Kidney epithelial cell (primary cell): Measurements from ENCODE around the gene PML. TPM values are rescaled to one million over a fixed set of nuclear protein-coding genes. Genes with fewer than 3 reads are reported as not detected.
A peak's percentile ranks its signal among the peaks of the same experiment; 100 is the strongest.

ENCODE experiments used
- DNase-seq: peaks from one replicate; pipeline ENCODE4 v3.0.0-alpha.2; 2010; ENCODE audit warnings: low read depth
- H3K27me3 ChIP-seq: 2 replicates; pipeline ENCODE4 v1.6.0; 2011; ENCODE audit warnings: low read length; ENCODE audit not compliant: control insufficient read depth, insufficient read depth
- H3K36me3 ChIP-seq: 2 replicates; pipeline ENCODE4 v1.5.1; 2011; ENCODE audit warnings: low read length; ENCODE audit not compliant: control insufficient read depth, insufficient read depth
- H3K4me3 ChIP-seq: 2 replicates; pipeline ENCODE4 v1.5.1; 2011; ENCODE audit warnings: low read depth, mild to moderate bottlenecking, control low read depth, low read length
- total RNA-seq: library from RNA; depleted of rRNA; stranded (reverse); fragments of >200 nt; gene quantifications from 2 replicates; pipeline ENCODE4 v1.2.3, GENCODE V29; 2015
- TF ChIP-seq, protein P1 (sequence below): IDR thresholded peaks from 2 replicates; pipeline ENCODE4 v1.5.1; 2011; ENCODE audit warnings: mild to moderate bottlenecking, moderate library complexity, low read length, control low read depth, inconsistent platforms; ENCODE audit not compliant: insufficient read depth, poor library complexity, severe bottlenecking

The PML gene
- total RNA-seq, 1 donor from 2014 or later = 94.1 TPM

- no peak overlapping the region for H3K4me3 ChIP-seq
- TF ChIP-seq, protein P1, sequence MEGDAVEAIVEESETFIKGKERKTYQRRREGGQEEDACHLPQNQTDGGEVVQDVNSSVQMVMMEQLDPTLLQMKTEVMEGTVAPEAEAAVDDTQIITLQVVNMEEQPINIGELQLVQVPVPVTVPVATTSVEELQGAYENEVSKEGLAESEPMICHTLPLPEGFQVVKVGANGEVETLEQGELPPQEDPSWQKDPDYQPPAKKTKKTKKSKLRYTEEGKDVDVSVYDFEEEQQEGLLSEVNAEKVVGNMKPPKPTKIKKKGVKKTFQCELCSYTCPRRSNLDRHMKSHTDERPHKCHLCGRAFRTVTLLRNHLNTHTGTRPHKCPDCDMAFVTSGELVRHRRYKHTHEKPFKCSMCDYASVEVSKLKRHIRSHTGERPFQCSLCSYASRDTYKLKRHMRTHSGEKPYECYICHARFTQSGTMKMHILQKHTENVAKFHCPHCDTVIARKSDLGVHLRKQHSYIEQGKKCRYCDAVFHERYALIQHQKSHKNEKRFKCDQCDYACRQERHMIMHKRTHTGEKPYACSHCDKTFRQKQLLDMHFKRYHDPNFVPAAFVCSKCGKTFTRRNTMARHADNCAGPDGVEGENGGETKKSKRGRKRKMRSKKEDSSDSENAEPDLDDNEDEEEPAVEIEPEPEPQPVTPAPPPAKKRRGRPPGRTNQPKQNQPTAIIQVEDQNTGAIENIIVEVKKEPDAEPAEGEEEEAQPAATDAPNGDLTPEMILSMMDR = no peak
- DNase-seq = no peak
- H3K36me3 ChIP-seq = no peaks in the 10 kb centered on the region
- H3K27me3 ChIP-seq = no peaks in the 10 kb centered on the region
Observed at GRCh38 chr15:73962433-73962832, 32.1 kb upstream of the PML start.

GRCh38 chr15:73964736-73965093, 29.8 kb upstream of the PML start:
- DNase-seq = no peak
- Histone ChIP-seq H3K27me3 (no peaks in the 10 kb centered on the region), H3K36me3 (no peaks in the 10 kb centered on the region), H3K4me3 (no peak overlapping the region)
- TF ChIP-seq, protein P1 = peak; percentile 99

GRCh38 chr15:73965094-73965757, 29.3 kb upstream of the PML start:
- no peak for DNase-seq
- Histone ChIP-seq H3K4me3 (no peak overlapping the region), H3K36me3 (no peaks in the 10 kb centered on the region), H3K27me3 (no peaks in the 10 kb centered on the region)
- TF ChIP-seq, protein P1 = no peak

- TF ChIP-seq, protein P1 = no peak
- no peaks in the 10 kb centered on the region for H3K36me3 ChIP-seq
- DNase-seq = no peak
- H3K27me3 ChIP-seq = no peaks in the 10 kb centered on the region
- no peak overlapping the region for H3K4me3 ChIP-seq
Observed at GRCh38 chr15:73965758-73966113, 28.8 kb upstream of the PML start.

- no peak for DNase-seq
- H3K36me3 ChIP-seq = no peaks in the 10 kb centered on the region
- no peak overlapping the region for H3K4me3 ChIP-seq
- H3K27me3 ChIP-seq = no peaks in the 10 kb centered on the region
- TF ChIP-seq, protein P1 = no peak
Observed at GRCh38 chr15:73968461-73968860, 26.1 kb upstream of the PML start.

- H3K4me3 ChIP-seq = no peak overlapping the region
- DNase-seq = no peak
- no peaks in the 10 kb centered on the region for H3K36me3 ChIP-seq
- H3K27me3 ChIP-seq = no peaks in the 10 kb centered on the region
- TF ChIP-seq, protein P1 = no peak
Observed at GRCh38 chr15:73969151-73969759, 25.3 kb upstream of the PML start.
